Activated CD4-positive, alpha-beta T cell treated with anti-CD3 and anti-CD28 coated beads, Interleukin-10, Interleukin-2, amounts not matched to agents 100 ng/mL and 50 ng/mL, durations not matched to agents 16 hours and 8 hours (primary cell): ENCODE data around the gene PDYN.

Experiments used
- DNase-seq: peaks from one replicate; pipeline ENCODE4 v3.0.0-alpha.2; 2020

The PDYN gene

GRCh38 chr20:1932971-1933370 lies 60.9 kb downstream of the PDYN start:
- DNase-seq, result no peak

DNA sequence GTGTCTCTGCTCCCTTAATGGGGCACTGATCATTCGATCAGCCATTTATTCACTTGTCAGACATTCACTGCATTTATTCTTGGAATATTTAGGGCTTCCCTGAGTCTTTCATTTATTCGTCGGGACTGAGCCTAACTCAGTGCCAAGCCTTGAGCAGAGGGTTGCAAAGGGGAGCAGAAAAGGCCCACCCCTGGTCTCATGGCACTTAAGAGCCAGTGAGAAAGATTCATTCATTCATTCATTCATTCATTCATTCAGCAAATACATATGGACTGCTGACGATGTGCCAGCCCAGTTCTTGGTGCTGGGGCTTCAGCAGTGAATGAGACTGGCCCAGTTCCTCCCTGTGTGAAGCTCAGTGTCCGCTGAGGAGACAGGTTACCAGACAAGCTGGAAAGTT lies 62.0 kb downstream of the PDYN start:
- DNase-seq, result no peak

DNA sequence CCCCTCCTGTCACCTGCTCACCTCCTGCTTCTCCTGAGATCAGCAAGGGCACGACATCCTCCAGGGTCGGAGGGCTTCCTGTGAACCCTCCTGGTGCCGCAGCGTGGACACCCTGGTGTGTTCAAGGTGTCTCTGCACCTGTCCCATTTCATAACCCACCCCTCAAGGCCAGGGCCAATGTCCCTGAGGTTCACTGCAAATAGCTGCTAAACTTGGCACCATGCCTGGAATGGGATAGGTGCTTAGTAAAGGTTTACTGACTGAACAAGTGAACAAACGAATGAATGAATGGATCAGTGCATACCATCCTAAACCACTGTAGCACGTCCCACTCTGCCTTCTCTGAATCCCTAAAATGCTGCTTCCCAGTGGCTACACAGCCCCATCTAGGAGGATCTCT lies 63.7 kb downstream of the PDYN start:
- DNase-seq, result no peak

DNA sequence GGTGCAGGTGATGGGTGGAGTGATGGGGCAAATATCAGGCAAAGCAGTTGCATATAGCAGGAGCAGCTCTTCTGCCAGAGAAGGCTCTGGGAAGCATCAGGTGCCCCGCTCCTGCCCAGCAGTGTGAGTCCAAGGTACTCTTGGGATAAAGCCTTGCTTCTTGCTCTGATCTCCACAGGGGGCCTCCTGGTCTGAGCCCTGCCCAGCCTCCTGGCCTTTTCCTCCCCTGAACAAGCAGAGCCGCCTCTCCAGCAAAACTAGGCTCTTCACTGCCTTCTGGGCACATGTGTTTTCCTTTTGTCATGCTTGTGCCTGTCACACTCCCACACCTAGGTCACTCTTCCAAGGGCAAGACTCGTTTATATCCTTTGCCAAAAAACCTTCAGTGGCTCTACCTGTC lies 64.4 kb downstream of the PDYN start:
- DNase-seq, result no peak

DNA sequence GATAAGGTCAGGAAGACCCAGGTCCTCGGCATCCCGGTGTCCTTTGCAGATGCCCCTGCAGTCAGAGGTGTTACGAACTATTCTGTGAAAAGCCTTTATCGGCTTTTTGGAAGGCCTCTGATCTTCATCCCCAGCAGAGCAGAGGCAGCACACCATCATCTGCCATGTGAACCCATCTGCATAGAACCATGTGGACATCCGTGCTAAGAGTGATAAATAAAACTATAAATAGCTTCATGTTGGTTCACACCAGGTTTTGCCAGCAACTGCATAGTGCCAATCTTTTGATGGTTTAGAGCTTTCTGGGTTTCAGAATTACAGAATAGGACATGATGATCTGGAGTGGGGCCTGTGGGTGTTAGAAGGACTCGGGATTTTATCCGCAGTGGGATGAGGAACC lies 65.1 kb downstream of the PDYN start:
- no peak for DNase-seq
